Renal cortical epithelial cell (primary cell): ENCODE measurements around the gene P3H3. TPM values are rescaled to one million over a fixed set of nuclear protein-coding genes. Genes with fewer than 3 reads are reported as not detected.

Experiments used
- DNase-seq: peaks from one replicate; pipeline ENCODE4 v3.0.0-alpha.2; 2011; ENCODE audit warnings: low read depth
- total RNA-seq: library from RNA; depleted of rRNA; stranded (reverse); fragments of >200 nt; gene quantifications from 2 replicates; pipeline ENCODE4 v1.2.3, GENCODE V29; 2014

The P3H3 gene
- total RNA-seq, 1 donor from 2014 or later, result 36.8 TPM

GRCh38 chr12:6826734-6827436 is 1.3 kb upstream of the P3H3 start:
- no peak for DNase-seq

GRCh38 chr12:6827437-6827911 is 733 bp upstream of the P3H3 start:
- DNase-seq, result peak; percentile 61

- DNase-seq, result no peak
Measured at GRCh38 chr12:6828781-6829535, 751 bp downstream of the P3H3 start.

GRCh38 chr12:6829536-6830220 is 1.5 kb downstream of the P3H3 start:
- peak; percentile 11 for DNase-seq

- DNase-seq, result no peak
Measured at GRCh38 chr12:6830286-6830890, 2.2 kb downstream of the P3H3 start.

- DNase-seq, result no peak
Measured at GRCh38 chr12:6830999-6831398, 2.8 kb downstream of the P3H3 start.

GRCh38 chr12:6831450-6831995 is 3.3 kb downstream of the P3H3 start:
- no peak for DNase-seq

GRCh38 chr12:6832125-6832524 is 3.9 kb downstream of the P3H3 start:
- DNase-seq, result no peak

GRCh38 chr12:6833189-6833890 is 5.1 kb downstream of the P3H3 start:
- DNase-seq, result no peak

- DNase-seq, result peak; percentile 25
Measured at GRCh38 chr12:6834254-6834653, 6.0 kb downstream of the P3H3 start.

- DNase-seq, result no peak
Measured at GRCh38 chr12:6834873-6835272, 6.7 kb downstream of the P3H3 start.

GRCh38 chr12:6836851-6837250 is 8.6 kb downstream of the P3H3 start:
- no peak for DNase-seq

- DNase-seq, result no peak
Measured at GRCh38 chr12:6837370-6838060, 9.3 kb downstream of the P3H3 start.

- no peak for DNase-seq
Measured at GRCh38 chr12:6838854-6839253, 10.6 kb downstream of the P3H3 start.

- no peak for DNase-seq
Measured at GRCh38 chr12:6839482-6840201, 11.4 kb downstream of the P3H3 start.

GRCh38 chr12:6840330-6840729 is 12.1 kb downstream of the P3H3 start:
- no peak for DNase-seq

GRCh38 chr12:6840761-6841515 is 12.7 kb downstream of the P3H3 start, which contains the start of gene GNB3:
Gene GNB3 (plus strand): TSS chr12:6840925. CDS start chr12:6841288, 363 bp downstream.
- no peak for DNase-seq

- no peak for DNase-seq
Measured at GRCh38 chr12:6842075-6842474, 13.9 kb downstream of the P3H3 start.
